WTC11 (cell line): Measurements from ENCODE around the gene RGS6. TPM values are rescaled to one million over a fixed set of nuclear protein-coding genes. Genes with fewer than 3 reads are reported as not detected.

Experiments
- ATAC-seq: fragments of 200-7000 bp; cut with Tn5 transposase; 2 replicates; pipeline ENCODE4 v1.10.0; 2021; ENCODE audit warnings: mild to moderate bottlenecking, moderate library complexity
- CTCF ChIA-PET: fragments of 300-600 bp; sonication (Branson Sonifier 250); formaldehyde crosslinking; loops from one replicate; lab custom pipeline; 2021; ENCODE audit warnings: antibody characterized with exemption; lab: Charles Lee
- POLR2A ChIA-PET: fragments of 350-600 bp; sonication (Branson Sonifier 250); formaldehyde crosslinking; loops from one replicate; lab custom pipeline; 2021; ENCODE audit warnings: antibody characterized with exemption; lab: Charles Lee
- DNase-seq: peaks from one replicate; pipeline ENCODE4 v3.0.0; 2021; ENCODE audit warnings: low spot score
- H3K27ac Mint-ChIP-seq: 2 replicates; pipeline ENCODE4 v1.8.0; 2021; ENCODE audit warnings: mixed read lengths
- H3K27me3 Mint-ChIP-seq: 2 replicates; pipeline ENCODE4 v1.8.0; 2021; ENCODE audit warnings: low read depth, mild to moderate bottlenecking, moderate library complexity, mixed read lengths
- H3K36me3 Mint-ChIP-seq: 2 replicates; pipeline ENCODE4 v1.8.0; 2021; ENCODE audit warnings: mixed read lengths
- H3K4me1 Mint-ChIP-seq: 2 replicates; pipeline ENCODE4 v1.8.0; 2022; ENCODE audit warnings: mixed read lengths
- H3K4me3 Mint-ChIP-seq: 2 replicates; pipeline ENCODE4 v1.8.0; 2021; ENCODE audit warnings: mild to moderate bottlenecking, moderate library complexity, mixed read lengths
- H3K9me3 Mint-ChIP-seq: 2 replicates; pipeline ENCODE4 v1.8.0; 2021; ENCODE audit warnings: mixed read lengths
- AFF4 ChIP-seq: sonication (generic); formaldehyde crosslinking; IDR thresholded peaks from 2 replicates; pipeline ENCODE4 v1.8.1; 2023; ENCODE audit warnings: mild to moderate bottlenecking, missing genetic modification reagents, borderline replicate concordance
- ARID4B ChIP-seq: sonication (generic); formaldehyde crosslinking; IDR thresholded peaks from 2 replicates; pipeline ENCODE4 v1.8.0; 2023; ENCODE audit warnings: missing genetic modification reagents, mild to moderate bottlenecking, borderline replicate concordance
- ATF1 ChIP-seq: sonication (generic); formaldehyde crosslinking; IDR thresholded peaks from 2 replicates; pipeline ENCODE4 v1.8.1; 2023; ENCODE audit warnings: mild to moderate bottlenecking, moderate library complexity, missing genetic modification reagents
- CDX4 ChIP-seq: fragments of 250-450 bp; sonication (Bioruptor Pico); IDR thresholded peaks from 2 replicates; pipeline ENCODE4 v1.9.0; 2021; ENCODE audit warnings: moderate library complexity, mild to moderate bottlenecking, inconsistent platforms, borderline replicate concordance
- ELF4 ChIP-seq: sonication (generic); formaldehyde crosslinking; IDR thresholded peaks from 2 replicates; pipeline ENCODE4 v1.8.1; 2022; ENCODE audit warnings: low read depth, mild to moderate bottlenecking, moderate library complexity, missing genetic modification reagents
- EMX1 ChIP-seq: fragments of 250-450 bp; sonication (Bioruptor Pico); IDR thresholded peaks from 2 replicates; pipeline ENCODE4 v1.8.0; 2021; ENCODE audit warnings: mild to moderate bottlenecking
- ETV6 ChIP-seq: sonication (generic); formaldehyde crosslinking; IDR thresholded peaks from 2 replicates; pipeline ENCODE4 v1.8.1; 2022; ENCODE audit warnings: mild to moderate bottlenecking, missing genetic modification reagents
- FOXK1 ChIP-seq: sonication (generic); formaldehyde crosslinking; IDR thresholded peaks from 2 replicates; pipeline ENCODE4 v1.8.0; 2022; ENCODE audit warnings: mild to moderate bottlenecking, moderate library complexity, missing genetic modification reagents
- GABPB1 ChIP-seq: sonication (generic); formaldehyde crosslinking; IDR thresholded peaks from 2 replicates; pipeline ENCODE4 v1.8.1; 2023; ENCODE audit warnings: mild to moderate bottlenecking, missing genetic modification reagents
- HMGA2 ChIP-seq: fragments of 250-450 bp; sonication (Bioruptor Pico); IDR thresholded peaks from 2 replicates; pipeline ENCODE4 v1.4.0; 2021; ENCODE audit warnings: mild to moderate bottlenecking, moderate library complexity
- IRF2 ChIP-seq: sonication (generic); formaldehyde crosslinking; IDR thresholded peaks from 2 replicates; pipeline ENCODE4 v1.8.0; 2022; ENCODE audit warnings: low read depth, missing genetic modification reagents, borderline replicate concordance
- NFYB ChIP-seq: sonication (generic); formaldehyde crosslinking; conservative IDR thresholded peaks from 2 replicates; pipeline ENCODE4 v1.8.0; 2022; ENCODE audit warnings: low read depth, missing genetic modification reagents
- PRDM15 ChIP-seq: sonication (generic); formaldehyde crosslinking; IDR thresholded peaks from 2 replicates; pipeline ENCODE4 v1.8.0; 2022; ENCODE audit warnings: missing genetic modification reagents
- STAT6 ChIP-seq: sonication (generic); formaldehyde crosslinking; conservative IDR thresholded peaks from 2 replicates; pipeline ENCODE4 v1.8.1; 2023; ENCODE audit warnings: mild to moderate bottlenecking, low read depth, missing genetic modification reagents, moderate library complexity
- ZBTB21 ChIP-seq: sonication (generic); formaldehyde crosslinking; IDR thresholded peaks from 2 replicates; pipeline ENCODE4 v1.8.1; 2023; ENCODE audit warnings: mild to moderate bottlenecking, missing genetic modification reagents, borderline replicate concordance
- ZNF121 ChIP-seq: sonication (generic); formaldehyde crosslinking; IDR thresholded peaks from 2 replicates; pipeline ENCODE4 v1.8.0; 2023; ENCODE audit warnings: missing genetic modification reagents
- ZNF423 ChIP-seq: fragments of 250-450 bp; sonication (Bioruptor Pico); IDR thresholded peaks from 2 replicates; pipeline ENCODE4 v2.1.2; 2022; ENCODE audit warnings: mild to moderate bottlenecking, moderate library complexity
- total RNA-seq: library from RNA; stranded (reverse); gene quantifications from 3 replicates; pipeline ENCODE4 v1.2.3, GENCODE V29; 2021

Gene RGS6
- total RNA-seq, 1 experiment from 2014 or later = 1.0 TPM

- Mint-ChIP-seq H3K9me3 (peaks cover 9% of the 10 kb centered on the region), H3K27me3 (peaks cover 2% of the 10 kb centered on the region; the same call in 1 of the 2 replicates), H3K4me3 (no peak overlapping the region), H3K4me1 (no peaks in the 10 kb centered on the region), H3K36me3 (peaks cover 8% of the 10 kb centered on the region), H3K27ac (no peak overlapping the region)
- ChIA-PET POLR2A (no interaction called here), CTCF (no interaction called here)
- ATAC-seq (no peak), DNase-seq (no peak)
- TF ChIP-seq STAT6 (CRISPR knock-in tag) = no peak
- TF ChIP-seq ATF1 (CRISPR knock-in tag) = no peak
- no peak for TF ChIP-seq GABPB1
- no peak for TF ChIP-seq HMGA2 (CRISPR knock-in tag)
- TF ChIP-seq ETV6 (CRISPR knock-in tag) = no peak
- TF ChIP-seq NFYB = no peak
- TF ChIP-seq ZNF423 = no peak
These were observed 419.8 kb downstream of the RGS6 start for GRCh38 chr14:72352012-72352411.

GRCh38 chr14:72366619-72367018, 434.4 kb downstream of the RGS6 start:
- Mint-ChIP-seq H3K4me3 (no peak overlapping the region), H3K27me3 (no peaks in the 10 kb centered on the region), H3K36me3 (no peaks in the 10 kb centered on the region), H3K4me1 (no peaks in the 10 kb centered on the region), H3K9me3 (peaks cover 27% of the 10 kb centered on the region), H3K27ac (no peak overlapping the region)
- CTCF ChIA-PET = no interaction called here
- POLR2A ChIA-PET = no interaction called here
- TF ChIP-seq ZBTB21 (CRISPR knock-in tag) = no peak
- no peak for TF ChIP-seq AFF4
- no peak for TF ChIP-seq ELF4
- no peak for ATAC-seq
- no peak for DNase-seq

- H3K36me3 Mint-ChIP-seq = no peaks in the 10 kb centered on the region
- H3K27ac Mint-ChIP-seq = no peak overlapping the region
- peaks cover 26% of the 10 kb centered on the region for H3K9me3 Mint-ChIP-seq
- ChIA-PET CTCF (no interaction called here), POLR2A (no interaction called here)
- ATAC-seq (no peak), DNase-seq (no peak)
- H3K4me1 Mint-ChIP-seq = no peaks in the 10 kb centered on the region
- no peak overlapping the region for H3K4me3 Mint-ChIP-seq
- no peak for TF ChIP-seq PRDM15 (CRISPR knock-in tag)
- TF ChIP-seq CDX4 (CRISPR knock-in tag) = no peak
- no peak for TF ChIP-seq ARID4B (CRISPR knock-in tag)
- no peak for TF ChIP-seq IRF2 (CRISPR knock-in tag)
- TF ChIP-seq FOXK1 (CRISPR knock-in tag) = no peak
- no peak for TF ChIP-seq ZBTB21 (CRISPR knock-in tag)
- no peak for TF ChIP-seq ZNF121
- TF ChIP-seq EMX1 = no peak
- H3K27me3 Mint-ChIP-seq = no peaks in the 10 kb centered on the region
These were observed 436.9 kb downstream of the RGS6 start for GRCh38 chr14:72369106-72369505.
